ENCODE measurements around the gene STRIP1.
A peak's percentile ranks its signal among the peaks of the same experiment; 100 is the strongest.

STRIP1 gene

GRCh38 chr1:110058591-110058990, 24.2 kb downstream of the STRIP1 start:
- H3K9ac ChIP-seq (ENCODE audit: low read length), result no peak overlapping the region
- H3K27me3 ChIP-seq (ENCODE audit: control insufficient read depth, insufficient read depth, low read length), result no peaks in the 10 kb centered on the region
- H3K4me1 ChIP-seq (ENCODE audit: control insufficient read depth, insufficient read depth, low read length), result peaks cover 8% of the 10 kb centered on the region
- peaks cover 30% of the 10 kb centered on the region for H3K36me3 ChIP-seq (ENCODE audit: control insufficient read depth, insufficient read depth, low read length)
- no peak overlapping the region for H3K4me3 ChIP-seq (ENCODE audit: low read length)
- H3K27ac ChIP-seq (ENCODE audit: low read depth, low read length), result no peak overlapping the region

GRCh38 chr1:110059133-110059863, 24.9 kb downstream of the STRIP1 start:
- peaks cover 23% of the 10 kb centered on the region for H3K36me3 ChIP-seq (ENCODE audit: control insufficient read depth, insufficient read depth, low read length)
- no peaks in the 10 kb centered on the region for H3K27me3 ChIP-seq (ENCODE audit: control insufficient read depth, insufficient read depth, low read length)
- H3K4me1 ChIP-seq (ENCODE audit: control insufficient read depth, insufficient read depth, low read length), result peaks cover 8% of the 10 kb centered on the region
- H3K4me3 ChIP-seq (ENCODE audit: low read length), result no peak overlapping the region
- no peak overlapping the region for H3K27ac ChIP-seq (ENCODE audit: low read depth, low read length)
- H3K9ac ChIP-seq (ENCODE audit: low read length), result no peak overlapping the region

- Histone ChIP-seq H3K27me3 (ENCODE audit: control insufficient read depth, insufficient read depth, low read length) (no peaks in the 10 kb centered on the region), H3K4me1 (ENCODE audit: control insufficient read depth, insufficient read depth, low read length) (peaks cover 8% of the 10 kb centered on the region), H3K9ac (ENCODE audit: low read length) (no peak overlapping the region), H3K4me3 (ENCODE audit: low read length) (no peak overlapping the region), H3K36me3 (ENCODE audit: control insufficient read depth, insufficient read depth, low read length) (peaks cover 16% of the 10 kb centered on the region), H3K27ac (ENCODE audit: low read depth, low read length) (no peak overlapping the region)
Measured at GRCh38 chr1:110060034-110060661, 25.7 kb downstream of the STRIP1 start.

GRCh38 chr1:110060662-110061060, 26.2 kb downstream of the STRIP1 start:
- Histone ChIP-seq H3K9ac (ENCODE audit: low read length) (no peak overlapping the region), H3K4me3 (ENCODE audit: low read length) (no peak overlapping the region), H3K27ac (ENCODE audit: low read depth, low read length) (no peak overlapping the region), H3K27me3 (ENCODE audit: control insufficient read depth, insufficient read depth, low read length) (peaks cover under 1% of the 10 kb centered on the region), H3K4me1 (ENCODE audit: control insufficient read depth, insufficient read depth, low read length) (peaks cover 8% of the 10 kb centered on the region), H3K36me3 (ENCODE audit: control insufficient read depth, insufficient read depth, low read length) (peaks cover 11% of the 10 kb centered on the region)

- Histone ChIP-seq H3K9ac (ENCODE audit: low read length) (no peak overlapping the region), H3K36me3 (ENCODE audit: control insufficient read depth, insufficient read depth, low read length) (peaks cover 5% of the 10 kb centered on the region), H3K4me3 (ENCODE audit: low read length) (no peak overlapping the region), H3K4me1 (ENCODE audit: control insufficient read depth, insufficient read depth, low read length) (peaks cover 7% of the 10 kb centered on the region), H3K27ac (ENCODE audit: low read depth, low read length) (no peak overlapping the region), H3K27me3 (ENCODE audit: control insufficient read depth, insufficient read depth, low read length) (peaks cover 2% of the 10 kb centered on the region)
Measured at GRCh38 chr1:110061341-110061740, 26.9 kb downstream of the STRIP1 start.

GRCh38 chr1:110062612-110063011, 28.2 kb downstream of the STRIP1 start:
- Histone ChIP-seq H3K27me3 (ENCODE audit: control insufficient read depth, insufficient read depth, low read length) (peaks cover 12% of the 10 kb centered on the region), H3K9ac (ENCODE audit: low read length) (no peak overlapping the region), H3K4me1 (ENCODE audit: control insufficient read depth, insufficient read depth, low read length) (no peaks in the 10 kb centered on the region), H3K4me3 (ENCODE audit: low read length) (no peak overlapping the region), H3K27ac (ENCODE audit: low read depth, low read length) (no peak overlapping the region), H3K36me3 (ENCODE audit: control insufficient read depth, insufficient read depth, low read length) (peaks cover 3% of the 10 kb centered on the region)

- H3K36me3 ChIP-seq (ENCODE audit: control insufficient read depth, insufficient read depth, low read length), result peaks cover 3% of the 10 kb centered on the region
- H3K4me3 ChIP-seq (ENCODE audit: low read length), result no peak overlapping the region
- H3K27ac ChIP-seq (ENCODE audit: low read depth, low read length), result no peak overlapping the region
- peaks cover 23% of the 10 kb centered on the region for H3K27me3 ChIP-seq (ENCODE audit: control insufficient read depth, insufficient read depth, low read length)
- H3K4me1 ChIP-seq (ENCODE audit: control insufficient read depth, insufficient read depth, low read length), result peaks cover 5% of the 10 kb centered on the region
- H3K9ac ChIP-seq (ENCODE audit: low read length), result no peak overlapping the region
Measured at GRCh38 chr1:110063781-110064180, 29.4 kb downstream of the STRIP1 start.

- no peak overlapping the region for H3K9ac ChIP-seq (ENCODE audit: low read length)
- peaks cover 5% of the 10 kb centered on the region for H3K4me1 ChIP-seq (ENCODE audit: control insufficient read depth, insufficient read depth, low read length)
- no peak overlapping the region for H3K27ac ChIP-seq (ENCODE audit: low read depth, low read length)
- H3K4me3 ChIP-seq (ENCODE audit: low read length), result no peak overlapping the region
- peaks cover 3% of the 10 kb centered on the region for H3K36me3 ChIP-seq (ENCODE audit: control insufficient read depth, insufficient read depth, low read length)
- H3K27me3 ChIP-seq (ENCODE audit: control insufficient read depth, insufficient read depth, low read length), result peaks cover 32% of the 10 kb centered on the region
Measured at GRCh38 chr1:110064576-110065337, 30.3 kb downstream of the STRIP1 start.

- no peak overlapping the region for H3K27ac ChIP-seq (ENCODE audit: low read depth, low read length)
Measured at GRCh38 chr1:110065841-110066240, 31.4 kb downstream of the STRIP1 start.

GRCh38 chr1:110067479-110067892, 33.1 kb downstream of the STRIP1 start:
- Histone ChIP-seq H3K27ac (ENCODE audit: low read depth, low read length) (no peak overlapping the region), H3K9ac (ENCODE audit: low read length) (no peak overlapping the region), H3K27me3 (ENCODE audit: control insufficient read depth, insufficient read depth, low read length) (peaks cover 51% of the 10 kb centered on the region), H3K4me1 (ENCODE audit: control insufficient read depth, insufficient read depth, low read length) (peaks cover 5% of the 10 kb centered on the region), H3K36me3 (ENCODE audit: control insufficient read depth, insufficient read depth, low read length) (no peaks in the 10 kb centered on the region), H3K4me3 (ENCODE audit: low read length) (no peak overlapping the region)

More at GRCh38 chr1:110065841-110066240, 31.4 kb downstream of the STRIP1 start:
- H3K9ac ChIP-seq (ENCODE audit: low read length), result no peak overlapping the region
- H3K4me1 ChIP-seq (ENCODE audit: control insufficient read depth, insufficient read depth, low read length), result peaks cover 5% of the 10 kb centered on the region
- peaks cover 39% of the 10 kb centered on the region for H3K27me3 ChIP-seq (ENCODE audit: control insufficient read depth, insufficient read depth, low read length)
- H3K36me3 ChIP-seq (ENCODE audit: control insufficient read depth, insufficient read depth, low read length), result no peaks in the 10 kb centered on the region
- no peak overlapping the region for H3K4me3 ChIP-seq (ENCODE audit: low read length)

GRCh38 chr1:110067893-110068645, 33.6 kb downstream of the STRIP1 start:
- H3K4me1 ChIP-seq (ENCODE audit: control insufficient read depth, insufficient read depth, low read length), result peaks cover 5% of the 10 kb centered on the region
- H3K36me3 ChIP-seq (ENCODE audit: control insufficient read depth, insufficient read depth, low read length), result no peaks in the 10 kb centered on the region
- no peak overlapping the region for H3K27ac ChIP-seq (ENCODE audit: low read depth, low read length)
- peak overlapping the region; percentile 35 for H3K4me3 ChIP-seq (ENCODE audit: low read length)
- peak overlapping the region; percentile 28 for H3K9ac ChIP-seq (ENCODE audit: low read length)
- H3K27me3 ChIP-seq (ENCODE audit: control insufficient read depth, insufficient read depth, low read length), result peaks cover 53% of the 10 kb centered on the region

All from rectal smooth muscle tissue (tissue), 1 donor.